Measurements from ENCODE around the gene CDH3.

GRCh38 chr16:68664297-68664696, 19.2 kb downstream of the CDH3 start:
- no peak for TF ChIP-seq POLR2AphosphoS5 (IDR thresholded peaks at IDR 0.05)
- no peak for TF ChIP-seq POLR2A (IDR thresholded peaks at IDR 0.05)
- TF ChIP-seq CTCF (IDR thresholded peaks at IDR 0.05), result no peak

All from stomach (tissue), 4 donors.